Heart left ventricle (tissue), 16 donors: Measurements from ENCODE around the gene FAM20C. TPM values are rescaled to one million over a fixed set of nuclear protein-coding genes. Genes with fewer than 3 reads are reported as not detected.

Experiments used
- ATAC-seq, 4 donors: fragments of 200-7000 bp; cut with Tn5 transposase; one replicate each; pipeline ENCODE4 v1.9.1; 2020 to 2022; ENCODE audit warnings: moderate library complexity in 4 of 4, mild to moderate bottlenecking in 3 of 4, moderate number of reproducible peaks in 1 of 4
- DNase-seq, 5 donors: peaks; one replicate each; pipeline ENCODE4 v3.0.0-alpha.2; 2020
- H3K27ac ChIP-seq, 12 donors: fragments of 200-600 bp; sonication (generic) in 4 of 12; one replicate each; pipeline versions ENCODE4 v1.5.0 to v1.8.0; 2016 to 2022; ENCODE audit warnings: mild to moderate bottlenecking in 2 of 12
- H3K27me3 ChIP-seq, 9 donors: fragments of 200-600 bp; sonication (generic) in 2 of 9; one replicate each; pipeline versions ENCODE4 v1.5.1 to v1.8.0; 2016 to 2022; ENCODE audit warnings: mild to moderate bottlenecking in 3 of 9
- H3K36me3 ChIP-seq, 9 donors: fragments of 200-600 bp; sonication (generic) in 2 of 9; one replicate each; pipeline versions ENCODE4 v1.5.0 to v1.8.0; 2018 to 2022; ENCODE audit warnings: mild to moderate bottlenecking in 2 of 9
- H3K4me1 ChIP-seq, 12 donors: fragments of 200-600 bp; sonication (generic) in 4 of 12; one replicate each; pipeline versions ENCODE4 v1.5.0 to v1.8.0; 2016 to 2022; ENCODE audit warnings: mild to moderate bottlenecking in 3 of 12
- H3K4me3 ChIP-seq, 12 donors: fragments of 200-600 bp; sonication (generic) in 4 of 12; one replicate each; pipeline versions ENCODE4 v1.5.0 to v1.8.0; 2017 to 2022; ENCODE audit warnings: mild to moderate bottlenecking in 9 of 12, moderate library complexity in 4 of 12
- H3K9me3 ChIP-seq, 12 donors: fragments of 200-600 bp; sonication (generic) in 4 of 12; one replicate each; pipeline versions ENCODE4 v1.5.0 to v1.8.0; 2016 to 2022; ENCODE audit warnings: mild to moderate bottlenecking in 1 of 12
- CTCF ChIP-seq, 12 donors: fragments of 200-600 bp; sonication (generic) in 4 of 12; IDR thresholded peaks; one replicate each; pipeline versions ENCODE4 v1.5.0 to v1.8.0; 2018 to 2022; ENCODE audit warnings: antibody characterized with exemption in 12 of 12, mild to moderate bottlenecking in 5 of 12
- POLR2A ChIP-seq, 2 donors: fragments of 450-650 bp; IDR thresholded peaks; one replicate each; pipeline ENCODE4 v1.6.1; 2017; ENCODE audit warnings: antibody characterized with exemption in 2 of 2, mild to moderate bottlenecking in 2 of 2, moderate library complexity in 2 of 2
- WGBS, 4 donors: extraction: QIAGEN DNeasy Blood & Tissue Kit in 2 of 4; methylation state at CpG; one replicate each; pipeline versions ENCODE4 v1.1.5 to v1.1.7; 2013 to 2018; 5-methylcytosine and 5-hydroxymethylcytosine counted together
- intact Hi-C, 10 donors: fragments of 100-400 bp; cut with DNase I; formaldehyde crosslinking; loops; one replicate each; pipeline versions ENCODE4 v1.11.1 to v1.14.2; 2022
- polyA plus RNA-seq, 2 donors: library from polyadenylated mRNA; stranded (reverse); fragments of 200-250 nt; gene quantifications; one replicate each; pipeline ENCODE4 v1.2.3, GENCODE V29; 2013
- total RNA-seq, 9 donors: library from RNA; depleted of rRNA in 2 of 9; stranded (reverse); fragments of >200 nt in 2 of 9; fragmentation: NEBNext Ultra II Directional in 3 of 9; extraction: Animal tissue kit (Norgen Biotek cat#: 25700) in 3 of 9; gene quantifications; one replicate each; pipeline versions ENCODE4 v1.1.0 to v1.2.4, GENCODE V29; 2016 to 2023
- donor health status: ischemic (EF 13 %, LVEDD 7.1; RV severe dilation, severe dysfunction).
- donor health status: healthy with polysubstance abuse.
- donor health status: DM: no; HTN: yes; CAD: no.
- donor health status: DM: no; HTN: no; CAD: no.
- donor health status: ischemic (EF 25% LVEDD 6.9; RV normal size, moderate dysfunction).
- donor health status: ischemic (EF 25% LVEDD 5.7; RV mildly dilated, moderate dysfunction).
- donor health status: healthy.
- donor health status: DM: yes; HTN: yes; CAD: no.
- donor health status: ischemic (EF 35%, LVEDD 5.7; RV mildly dilated, moderate dysfunction).
- donor health status: nonischemic (EF 11% LVEDD 7.7; RV severe dilation, severe dysfunction).
- donor health status: DM: yes; HTN: yes; CAD: no.
- donor health status: PGD.
- donor health status: ischemic (EF 29% LVEDD 5.4; RV normal size, mild dysfunction).
- donor health status: nonischemic (EF 23%, LVEDD 6.1; RV moderate dilation, normal function).

FAM20C gene
- total and polyA plus RNA-seq, 11 donors = 11.1 to 52.0 (median 21.0) TPM

- Histone ChIP-seq H3K27me3 (no peaks in the 10 kb centered on the region), H3K27ac (peak overlapping the region in 1 of 12 donors; percentile 20), H3K36me3 (no peaks in the 10 kb centered on the region), H3K4me1 (peaks cover 0 to 13% (median 4%) of the 10 kb centered on the region in 12 donors), H3K4me3 (no peak overlapping the region), H3K9me3 (no peaks in the 10 kb centered on the region)
- ATAC-seq (peak in 3 of 4 donors; percentile 39 to 70 (median 41)), DNase-seq (peak in 1 of 5 donors; percentile 63)
- TF ChIP-seq POLR2A (IDR thresholded peaks at IDR 0.05) (no peak), CTCF (IDR thresholded peaks at IDR 0.05) (no peak)
- 68 to 76% (median 69%) methylated on average over 25 to 27 of the region's 27 CpGs for WGBS, 4 donors
- intact Hi-C loops = loop anchor here in 2 of 10 donors (5.0 kb wide), 1 partner anchor 32 kb away; no protein-coding TSS in a partner anchor
Measured at GRCh38 chr7:184294-185264, 7.8 kb upstream of the FAM20C start.

- intact Hi-C loops = loop anchor here in 2 of 10 donors (5.0 kb wide), 1 partner anchor 34 kb away; no protein-coding TSS in a partner anchor
- no peak for TF ChIP-seq POLR2A (IDR thresholded peaks at IDR 0.05)
- TF ChIP-seq CTCF (IDR thresholded peaks at IDR 0.05) = no peak
- H3K27ac ChIP-seq = no peak overlapping the region
- H3K4me3 ChIP-seq = no peak overlapping the region
- H3K4me1 ChIP-seq = peaks cover 0 to 15% (median 7%) of the 10 kb centered on the region in 12 donors
- ATAC-seq = no peak
- 86 to 88% (median 87%) methylated on average over 23 to 26 of the region's 26 CpGs for WGBS, 4 donors
- H3K36me3 ChIP-seq = no peaks in the 10 kb centered on the region
- H3K9me3 ChIP-seq = no peaks in the 10 kb centered on the region
- DNase-seq = no peak
- peaks cover 0 to 7% (median 0%) of the 10 kb centered on the region in 9 donors for H3K27me3 ChIP-seq
Measured at GRCh38 chr7:186516-187113, 5.8 kb upstream of the FAM20C start.

- 77 to 89% (median 84%) methylated on average over 22 to 28 of the region's 28 CpGs for WGBS, 4 donors
- TF ChIP-seq POLR2A (IDR thresholded peaks at IDR 0.05) = no peak
- no peak for TF ChIP-seq CTCF (IDR thresholded peaks at IDR 0.05)
- H3K4me1 ChIP-seq = peaks cover 0 to 17% (median 9%) of the 10 kb centered on the region in 12 donors
- intact Hi-C loops = loop anchor here in 2 of 10 donors (5.0 kb wide), 1 partner anchor 35 kb away; no protein-coding TSS in a partner anchor
- H3K36me3 ChIP-seq = no peaks in the 10 kb centered on the region
- no peak overlapping the region for H3K27ac ChIP-seq
- peaks cover 0 to 7% (median 0%) of the 10 kb centered on the region in 9 donors for H3K27me3 ChIP-seq
- no peaks in the 10 kb centered on the region for H3K9me3 ChIP-seq
- ATAC-seq (no peak), DNase-seq (peak in 1 of 5 donors; percentile 52)
- H3K4me3 ChIP-seq = no peak overlapping the region
Measured at GRCh38 chr7:187227-187927, 5.0 kb upstream of the FAM20C start.
